HepG2 (cell line): ENCODE data around the gene PGA3.
"Not testable (repeated sequence)": the region's sequence is repeated elsewhere in the genome, so short reads cannot be mapped to it uniquely, and the experiment has no call there.

Experiments
- ELF4 ChIP-seq: sonication (generic); formaldehyde crosslinking; IDR thresholded peaks from 2 replicates; pipeline ENCODE4 v1.5.0; 2020; ENCODE audit warnings: missing genetic modification reagents, mild to moderate bottlenecking, moderate library complexity, borderline replicate concordance
- POLR2AphosphoS5 ChIP-seq: IDR thresholded peaks from 2 replicates; pipeline ENCODE4 v1.6.1; 2012; ENCODE audit warnings: low read depth, low read length

DNA sequence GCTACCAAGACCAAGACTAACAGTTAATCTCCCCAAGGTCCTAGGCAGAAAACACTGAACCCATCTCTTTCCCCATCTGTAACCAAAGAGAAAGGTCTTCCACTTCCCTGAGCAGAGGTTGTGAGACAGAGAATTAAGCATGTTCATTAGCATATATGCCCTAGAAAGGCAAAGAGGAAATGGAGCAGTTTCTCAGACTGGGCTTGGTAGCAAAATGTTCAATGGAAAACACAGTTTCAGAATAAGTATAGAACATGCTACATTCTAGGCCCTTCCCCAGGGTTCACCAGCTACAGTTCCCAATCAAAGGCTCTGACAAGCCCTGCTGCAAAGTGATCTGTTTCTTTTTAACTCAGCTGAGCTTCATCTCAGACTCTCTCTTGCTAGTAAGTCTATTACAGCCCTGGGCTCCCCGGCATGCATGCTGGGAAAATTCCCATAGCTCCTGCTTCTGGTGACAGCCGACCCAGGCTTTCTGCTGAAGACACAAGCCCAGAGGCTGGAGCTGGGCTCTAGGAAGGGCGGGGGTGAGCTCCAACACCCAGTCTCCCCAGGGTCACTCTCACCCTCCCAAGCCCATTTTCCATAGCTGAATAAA, 29.3 kb downstream of the PGA3 start:
- TF ChIP-seq ELF4 (CRISPR knock-in tag); POLR2AphosphoS5: not testable (repeated sequence)
